Astrocyte of the cerebellum (primary cell): Measurements from ENCODE around the gene MRPS34.

ENCODE experiments used
- DNase-seq: peaks from one replicate; pipeline ENCODE4 v3.0.0-alpha.2; 2011; ENCODE audit warnings: low read depth
- H3K4me3 ChIP-seq: 2 replicates; pipeline ENCODE4 v1.5.1; 2011; ENCODE audit warnings: mild to moderate bottlenecking, low read depth, low read length, moderate library complexity
- CTCF ChIP-seq: IDR thresholded peaks from 2 replicates; pipeline ENCODE4 v1.5.1; 2012; ENCODE audit warnings: low read length, low read depth, moderate library complexity, mild to moderate bottlenecking; ENCODE audit errors: missing control alignments
- in situ Hi-C: cut with HindIII; loops from 2 replicates; pipeline ENCODE4 v1.10.0; 2017; ENCODE audit warnings: low sequenced_read_pairs

Gene MRPS34

GRCh38 chr16:1762196-1762878, 10.6 kb downstream of the MRPS34 start:
- no peak overlapping the region for H3K4me3 ChIP-seq
- no peak for DNase-seq
- in situ Hi-C loops, result no loop called here
- TF ChIP-seq CTCF, result no peak

GRCh38 chr16:1761751-1762150, 11.2 kb downstream of the MRPS34 start:
- in situ Hi-C loops, result no loop called here

GRCh38 chr16:1760911-1761310, 12.0 kb downstream of the MRPS34 start:
- in situ Hi-C loops, result no loop called here
- TF ChIP-seq CTCF, result no peak
- no peak overlapping the region for H3K4me3 ChIP-seq
- no peak for DNase-seq

More at GRCh38 chr16:1761751-1762150, 11.2 kb downstream of the MRPS34 start:
- no peak for TF ChIP-seq CTCF
- no peak overlapping the region for H3K4me3 ChIP-seq
- no peak for DNase-seq

- H3K4me3 ChIP-seq, result no peak overlapping the region
- DNase-seq, result no peak
- in situ Hi-C loops, result no loop called here
- no peak for TF ChIP-seq CTCF
Observed at GRCh38 chr16:1759511-1759910, 13.4 kb downstream of the MRPS34 start.

GRCh38 chr16:1758923-1759322, 14.0 kb downstream of the MRPS34 start:
- no peak for DNase-seq
- no peak overlapping the region for H3K4me3 ChIP-seq
- in situ Hi-C loops, result no loop called here
- no peak for TF ChIP-seq CTCF

GRCh38 chr16:1757714-1758461, 15.0 kb downstream of the MRPS34 start:
- no peak for TF ChIP-seq CTCF
- DNase-seq, result no peak
- in situ Hi-C loops, result no loop called here
- H3K4me3 ChIP-seq, result no peak overlapping the region
